Body of pancreas (tissue), 4 donors: ENCODE data around the gene DOCK9. TPM values are rescaled to one million over a fixed set of nuclear protein-coding genes. Genes with fewer than 3 reads are reported as not detected.

Experiments
- ATAC-seq: fragments of 150-250 bp; one replicate; pipeline ENCODE4 v1.9.1; 2016
- DNase-seq, 4 donors: peaks; one replicate each; pipeline ENCODE4 v3.0.0-alpha.2; 2019
- H3K27ac ChIP-seq, 4 donors: fragments of 200-600 bp; sonication (generic); 1 replicate in 3 of 4; 2 replicates in 1 of 4; pipeline versions ENCODE4 v1.5.1 to v1.6.1; 2016 to 2019; ENCODE audit warnings: mild to moderate bottlenecking in 1 of 4, mixed read lengths in 1 of 4, moderate library complexity in 1 of 4
- H3K27me3 ChIP-seq, 2 donors: fragments of 200-600 bp; sonication (generic); one replicate each; pipeline ENCODE4 v1.6.0; 2016; ENCODE audit warnings: mild to moderate bottlenecking in 1 of 2
- H3K36me3 ChIP-seq, 2 donors: fragments of 200-600 bp; sonication (generic); replicated peaks in 1 of 2; 2 replicates each; pipeline ENCODE4 v1.5.1; 2016; ENCODE audit warnings: low read depth in 2 of 2; ENCODE audit not compliant: insufficient read depth in 1 of 2
- H3K4me1 ChIP-seq: fragments of 200-600 bp; sonication (generic); one replicate; pipeline ENCODE4 v1.6.0; 2016
- H3K4me3 ChIP-seq, 2 donors: fragments of 200-600 bp; sonication (generic); 1 replicate in 1 of 2; 2 replicates in 1 of 2; pipeline ENCODE4 v1.5.1; 2016 to 2019
- H3K9me3 ChIP-seq, 3 donors: fragments of 200-600 bp; sonication (generic); 1 replicate in 2 of 3; 2 replicates in 1 of 3; pipeline ENCODE4 v1.5.1; 2016
- CTCF ChIP-seq, 7 experiments: fragments of 450-650 bp in 4 of 7; fragments of 200-600 bp in 3 of 7; sonication (generic) in 3 of 7; IDR thresholded peaks; one replicate each; pipeline ENCODE4 v1.5.1; 2016 to 2019; ENCODE audit warnings: antibody characterized with exemption in 7 of 7
- POLR2A ChIP-seq, 3 donors: fragments of 450-650 bp; IDR thresholded peaks; one replicate each; pipeline ENCODE4 v1.6.1; 2016; ENCODE audit warnings: antibody characterized with exemption in 3 of 3, mild to moderate bottlenecking in 2 of 3
- WGBS, 2 donors: methylation state at CpG; one replicate each; pipeline ENCODE4 v1.1.5; 2017; 5-methylcytosine and 5-hydroxymethylcytosine counted together
- intact Hi-C: fragments of 100-400 bp; cut with DNase I; formaldehyde crosslinking; loops from one replicate; pipeline ENCODE4 v1.15.1; 2023
- total RNA-seq, 2 donors: library from RNA; depleted of rRNA; stranded (reverse); fragments of >200 nt; gene quantifications; one replicate each; pipeline ENCODE4 v1.1.0, GENCODE V29; 2016

Gene DOCK9
- total RNA-seq, 2 donors from 2014 or later = 35.3 to 73.5 TPM

GRCh38 chr13:98909016-98909415 is 68.8 kb downstream of the DOCK9 start:
- H3K9me3 ChIP-seq = no peaks in the 10 kb centered on the region
- no peak for DNase-seq
- WGBS, 2 donors = 92% methylated on average over 3 of the region's 3 CpGs
- H3K27me3 ChIP-seq = no peaks in the 10 kb centered on the region
- intact Hi-C loops = no loop called here
- TF ChIP-seq POLR2A (IDR thresholded peaks at IDR 0.05) = no peak
- TF ChIP-seq CTCF (IDR thresholded peaks at IDR 0.05) = no peak
- no peak overlapping the region for H3K27ac ChIP-seq
- no peak overlapping the region for H3K4me3 ChIP-seq
- ATAC-seq = no peak
- no peaks in the 10 kb centered on the region for H3K36me3 ChIP-seq
- H3K4me1 ChIP-seq = no peaks in the 10 kb centered on the region

DNA sequence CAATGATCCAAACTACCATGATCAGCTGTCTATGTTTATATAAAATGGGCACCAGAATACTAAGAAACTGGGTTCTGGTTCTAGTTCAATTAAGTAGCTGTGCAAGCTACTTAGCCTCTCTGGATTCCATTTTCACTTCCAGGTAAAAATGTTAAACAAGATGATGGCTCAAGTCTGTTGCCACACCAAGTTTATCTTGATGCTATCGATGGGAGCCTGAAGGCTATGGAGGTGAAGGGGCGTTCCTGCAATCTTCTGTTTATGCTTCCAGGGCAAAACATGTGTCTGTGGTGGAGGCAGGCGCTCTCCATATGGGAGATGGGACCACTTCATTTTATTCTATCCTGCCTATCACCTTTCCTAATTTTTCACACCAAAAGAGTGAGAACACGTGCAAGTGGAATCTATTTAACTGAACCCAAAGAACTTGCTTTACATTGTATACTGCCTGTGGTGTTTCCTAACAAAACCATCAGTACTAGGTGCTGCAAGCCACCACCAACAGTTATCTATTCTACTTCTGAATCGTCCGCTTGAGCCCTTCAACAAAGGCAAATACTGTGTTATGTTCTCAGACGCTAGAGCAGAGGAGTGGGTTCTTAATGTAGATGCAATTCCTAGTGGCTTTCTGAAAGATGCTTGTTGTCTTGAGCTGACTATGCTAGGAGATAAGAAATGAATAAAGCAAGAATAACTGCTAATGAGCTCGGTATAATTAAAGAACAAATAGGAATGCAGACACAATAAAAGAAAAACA is 70.9 kb downstream of the DOCK9 start:
- TF ChIP-seq CTCF (IDR thresholded peaks at IDR 0.05) (no peak), POLR2A (IDR thresholded peaks at IDR 0.05) (no peak)
- WGBS, 2 donors = 88 to 94% methylated on average over 8 of the region's 8 CpGs
- H3K4me3 ChIP-seq = no peak overlapping the region
- no peaks in the 10 kb centered on the region for H3K36me3 ChIP-seq
- H3K27me3 ChIP-seq = no peaks in the 10 kb centered on the region
- intact Hi-C loops = no loop called here
- no peaks in the 10 kb centered on the region for H3K4me1 ChIP-seq
- no peak overlapping the region for H3K27ac ChIP-seq
- DNase-seq = no peak
- no peak for ATAC-seq
- no peaks in the 10 kb centered on the region for H3K9me3 ChIP-seq

GRCh38 chr13:98905199-98905598 is 72.7 kb downstream of the DOCK9 start:
- WGBS, 2 donors = 80 to 88% methylated on average over 2 of the region's 2 CpGs
- no peak overlapping the region for H3K27ac ChIP-seq
- H3K4me3 ChIP-seq = no peak overlapping the region
- H3K36me3 ChIP-seq = no peaks in the 10 kb centered on the region
- DNase-seq (no peak), ATAC-seq (no peak)
- no peaks in the 10 kb centered on the region for H3K4me1 ChIP-seq
- no peaks in the 10 kb centered on the region for H3K27me3 ChIP-seq
- H3K9me3 ChIP-seq = no peaks in the 10 kb centered on the region
- intact Hi-C loops = no loop called here
- TF ChIP-seq POLR2A (IDR thresholded peaks at IDR 0.05) = no peak
- TF ChIP-seq CTCF (IDR thresholded peaks at IDR 0.05) = no peak

- Histone ChIP-seq H3K4me1 (peaks cover 8% of the 10 kb centered on the region), H3K36me3 (no peaks in the 10 kb centered on the region), H3K9me3 (no peaks in the 10 kb centered on the region), H3K4me3 (no peak overlapping the region), H3K27me3 (no peaks in the 10 kb centered on the region), H3K27ac (no peak overlapping the region)
- TF ChIP-seq POLR2A (IDR thresholded peaks at IDR 0.05) = no peak
- no peak for TF ChIP-seq CTCF (IDR thresholded peaks at IDR 0.05)
- DNase-seq (no peak), ATAC-seq (no peak)
- 76 to 90% methylated on average over 2 of the region's 2 CpGs for WGBS, 2 donors
- intact Hi-C loops = no loop called here
These were observed 77.4 kb downstream of the DOCK9 start for GRCh38 chr13:98900442-98900841.

- H3K9me3 ChIP-seq = no peaks in the 10 kb centered on the region
- peaks cover 8% of the 10 kb centered on the region for H3K4me1 ChIP-seq
- no peak overlapping the region for H3K27ac ChIP-seq
- no peak for DNase-seq
- H3K36me3 ChIP-seq = no peaks in the 10 kb centered on the region
- intact Hi-C loops = no loop called here
- 89 to 90% methylated on average over 1 of the region's 1 CpG for WGBS, 2 donors
- no peak for ATAC-seq
- H3K27me3 ChIP-seq = no peaks in the 10 kb centered on the region
- H3K4me3 ChIP-seq = no peak overlapping the region
- no peak for TF ChIP-seq CTCF (IDR thresholded peaks at IDR 0.05)
- TF ChIP-seq POLR2A (IDR thresholded peaks at IDR 0.05) = no peak
These were observed 80.2 kb downstream of the DOCK9 start for GRCh38 chr13:98897706-98898105.
